GM23338 (cell line): Measurements from ENCODE around the gene MARK3. TPM values are rescaled to one million over a fixed set of nuclear protein-coding genes. Genes with fewer than 3 reads are reported as not detected.

Experiments
- ATAC-seq: fragments of 200-7000 bp; cut with Tn5 transposase; 3 replicates; pipeline ENCODE4 v1.9.1; 2020
- DNase-seq: peaks from one replicate; pipeline ENCODE4 v3.0.0-alpha.2; 2015; ENCODE audit warnings: low spot score
- H2AFZ ChIP-seq: fragments of 200-600 bp; sonication (generic); 2 replicates; pipeline ENCODE4 v1.8.0; 2016; ENCODE audit warnings: antibody characterized with exemption, mild to moderate bottlenecking, moderate library complexity
- H3F3A ChIP-seq: fragments of 200-600 bp; sonication (generic); replicated peaks from 2 replicates; pipeline ENCODE4 v1.8.0; 2017; ENCODE audit warnings: antibody characterized with exemption, mixed run types, low read depth
- H3K27ac ChIP-seq: fragments of 200-600 bp; sonication (generic); 2 replicates; pipeline ENCODE4 v1.6.1; 2016; ENCODE audit warnings: low read depth
- H3K27me3 ChIP-seq: fragments of 200-600 bp; sonication (generic); 2 replicates; pipeline ENCODE4 v1.8.0; 2016; ENCODE audit warnings: mild to moderate bottlenecking, mixed run types, moderate library complexity; ENCODE audit not compliant: insufficient read depth
- H3K36me3 ChIP-seq: fragments of 200-600 bp; sonication (generic); 2 replicates; pipeline ENCODE4 v1.8.0; 2016; ENCODE audit warnings: mild to moderate bottlenecking; ENCODE audit not compliant: insufficient read depth
- H3K4me1 ChIP-seq: fragments of 200-600 bp; sonication (generic); 2 replicates; pipeline ENCODE4 v1.8.0; 2016; ENCODE audit warnings: mild to moderate bottlenecking, moderate library complexity; ENCODE audit not compliant: insufficient read depth
- H3K4me2 ChIP-seq: fragments of 200-600 bp; sonication (generic); 2 replicates; pipeline ENCODE4 v1.7.1; 2017; ENCODE audit warnings: mixed run types
- H3K4me3 ChIP-seq: fragments of 200-600 bp; sonication (generic); 2 replicates; pipeline ENCODE4 v1.6.1; 2016; ENCODE audit warnings: mixed run types
- H3K79me2 ChIP-seq: fragments of 200-600 bp; sonication (generic); replicated peaks from 2 replicates; pipeline ENCODE4 v1.8.0; 2017; ENCODE audit warnings: mild to moderate bottlenecking; ENCODE audit not compliant: insufficient read depth
- H3K9me2 ChIP-seq: fragments of 200-600 bp; sonication (generic); 2 replicates; pipeline ENCODE4 v1.8.0; 2017; ENCODE audit not compliant: insufficient read depth
- H4K20me1 ChIP-seq: fragments of 200-600 bp; sonication (generic); replicated peaks from 2 replicates; pipeline ENCODE4 v1.8.0; 2017; ENCODE audit warnings: mild to moderate bottlenecking; ENCODE audit not compliant: insufficient read depth
- H3K27ac Mint-ChIP-seq: 2 replicates; pipeline ENCODE4 v1.8.0; 2020; ENCODE audit warnings: inconsistent platforms, mild to moderate bottlenecking, moderate library complexity, mixed read lengths
- H3K27me3 Mint-ChIP-seq: 3 replicates; pipeline ENCODE4 v1.8.0; 2022; ENCODE audit warnings: low read depth, mild to moderate bottlenecking, moderate library complexity, mixed read lengths, inconsistent platforms; ENCODE audit not compliant: insufficient read depth, poor library complexity
- H3K36me3 Mint-ChIP-seq: 3 replicates; pipeline ENCODE4 v1.8.0; 2021; ENCODE audit warnings: low read depth, mild to moderate bottlenecking, inconsistent platforms, moderate library complexity, mixed read lengths
- H3K4me1 Mint-ChIP-seq: 3 replicates; pipeline ENCODE4 v1.8.0; 2020; ENCODE audit warnings: mild to moderate bottlenecking, inconsistent platforms, mixed read lengths
- H3K4me3 Mint-ChIP-seq: 3 replicates; pipeline ENCODE4 v1.8.0; 2021; ENCODE audit warnings: moderate library complexity, mild to moderate bottlenecking, inconsistent platforms, mixed read lengths
- H3K9me3 Mint-ChIP-seq: 3 replicates; pipeline ENCODE4 v1.8.0; 2020; ENCODE audit warnings: moderate library complexity, mild to moderate bottlenecking, inconsistent platforms, mixed read lengths
- POLR2AphosphoS5 ChIP-seq: IDR thresholded peaks from 2 replicates; pipeline ENCODE4 v1.6.1; 2016; ENCODE audit warnings: antibody characterized with exemption, low read depth
- ZNF114 ChIP-seq: fragments of 250-450 bp; sonication (Bioruptor Pico); IDR thresholded peaks from 2 replicates; pipeline ENCODE4 v1.5.0; 2020; ENCODE audit warnings: mild to moderate bottlenecking, moderate library complexity
- polyA plus RNA-seq: library from polyadenylated mRNA; unstranded; fragments of >200 nt; fragmentation: Nextera tagmentation; extraction: Ambion mirVana; gene quantifications from 2 replicates; pipeline ENCODE4 v1.2.1, GENCODE V29; 2016
- total RNA-seq: library from RNA; depleted of rRNA; stranded (reverse); fragments of >200 nt; shearing (Covaris generic); gene quantifications from 2 replicates; pipeline ENCODE4 v1.2.3, GENCODE V29; 2014
- TF ChIP-seq, protein P1 (sequence below): fragments of 250-450 bp; sonication (Bioruptor Pico); IDR thresholded peaks from 2 replicates; pipeline ENCODE4 v1.5.0; 2020; ENCODE audit warnings: mild to moderate bottlenecking, moderate library complexity
- TF ChIP-seq, protein P2 (sequence below), 2 experiments: fragments of 200-600 bp in 1 of 2; sonication (generic) in 1 of 2; conservative IDR thresholded peaks; 2 replicates each; pipeline versions ENCODE4 v1.5.1 to v1.6.1; 2016 to 2017; ENCODE audit warnings: antibody characterized with exemption in 2 of 2, low read depth in 2 of 2, mild to moderate bottlenecking in 2 of 2, moderate library complexity in 1 of 2

MARK3 gene
- total and polyA plus RNA-seq, 2 experiments from 2014 or later = 45.9 to 69.7 TPM

GRCh38 chr14:103536693-103537092 lies 151.5 kb downstream of the MARK3 start:
- Histone ChIP-seq H3K4me1 (peaks cover under 1% of the 10 kb centered on the region; the same call in 1 of the 2 replicates), H3K4me3 (no peak overlapping the region), H2AFZ (no peak overlapping the region), H3K36me3 (no peaks in the 10 kb centered on the region), H3F3A (no peaks in the 10 kb centered on the region), H3K27me3 (no peaks in the 10 kb centered on the region; the same call in 1 of the 2 replicates), H3K27ac (no peak overlapping the region), H3K4me2 (no peak overlapping the region), H4K20me1 (no peaks in the 10 kb centered on the region; the same call in 1 of the 2 replicates), H3K79me2 (no peaks in the 10 kb centered on the region), H3K9me2 (no peaks in the 10 kb centered on the region)
- DNase-seq (no peak), ATAC-seq (no peak)
- no peaks in the 10 kb centered on the region for H3K36me3 Mint-ChIP-seq
- peaks cover 4% of the 10 kb centered on the region; the same call in 2 of the 3 replicates for H3K4me1 Mint-ChIP-seq
- peaks cover 10% of the 10 kb centered on the region for H3K27me3 Mint-ChIP-seq
- no peaks in the 10 kb centered on the region for H3K9me3 Mint-ChIP-seq
- no peak overlapping the region for H3K27ac Mint-ChIP-seq
- no peak overlapping the region for H3K4me3 Mint-ChIP-seq
- TF ChIP-seq, protein P1, sequence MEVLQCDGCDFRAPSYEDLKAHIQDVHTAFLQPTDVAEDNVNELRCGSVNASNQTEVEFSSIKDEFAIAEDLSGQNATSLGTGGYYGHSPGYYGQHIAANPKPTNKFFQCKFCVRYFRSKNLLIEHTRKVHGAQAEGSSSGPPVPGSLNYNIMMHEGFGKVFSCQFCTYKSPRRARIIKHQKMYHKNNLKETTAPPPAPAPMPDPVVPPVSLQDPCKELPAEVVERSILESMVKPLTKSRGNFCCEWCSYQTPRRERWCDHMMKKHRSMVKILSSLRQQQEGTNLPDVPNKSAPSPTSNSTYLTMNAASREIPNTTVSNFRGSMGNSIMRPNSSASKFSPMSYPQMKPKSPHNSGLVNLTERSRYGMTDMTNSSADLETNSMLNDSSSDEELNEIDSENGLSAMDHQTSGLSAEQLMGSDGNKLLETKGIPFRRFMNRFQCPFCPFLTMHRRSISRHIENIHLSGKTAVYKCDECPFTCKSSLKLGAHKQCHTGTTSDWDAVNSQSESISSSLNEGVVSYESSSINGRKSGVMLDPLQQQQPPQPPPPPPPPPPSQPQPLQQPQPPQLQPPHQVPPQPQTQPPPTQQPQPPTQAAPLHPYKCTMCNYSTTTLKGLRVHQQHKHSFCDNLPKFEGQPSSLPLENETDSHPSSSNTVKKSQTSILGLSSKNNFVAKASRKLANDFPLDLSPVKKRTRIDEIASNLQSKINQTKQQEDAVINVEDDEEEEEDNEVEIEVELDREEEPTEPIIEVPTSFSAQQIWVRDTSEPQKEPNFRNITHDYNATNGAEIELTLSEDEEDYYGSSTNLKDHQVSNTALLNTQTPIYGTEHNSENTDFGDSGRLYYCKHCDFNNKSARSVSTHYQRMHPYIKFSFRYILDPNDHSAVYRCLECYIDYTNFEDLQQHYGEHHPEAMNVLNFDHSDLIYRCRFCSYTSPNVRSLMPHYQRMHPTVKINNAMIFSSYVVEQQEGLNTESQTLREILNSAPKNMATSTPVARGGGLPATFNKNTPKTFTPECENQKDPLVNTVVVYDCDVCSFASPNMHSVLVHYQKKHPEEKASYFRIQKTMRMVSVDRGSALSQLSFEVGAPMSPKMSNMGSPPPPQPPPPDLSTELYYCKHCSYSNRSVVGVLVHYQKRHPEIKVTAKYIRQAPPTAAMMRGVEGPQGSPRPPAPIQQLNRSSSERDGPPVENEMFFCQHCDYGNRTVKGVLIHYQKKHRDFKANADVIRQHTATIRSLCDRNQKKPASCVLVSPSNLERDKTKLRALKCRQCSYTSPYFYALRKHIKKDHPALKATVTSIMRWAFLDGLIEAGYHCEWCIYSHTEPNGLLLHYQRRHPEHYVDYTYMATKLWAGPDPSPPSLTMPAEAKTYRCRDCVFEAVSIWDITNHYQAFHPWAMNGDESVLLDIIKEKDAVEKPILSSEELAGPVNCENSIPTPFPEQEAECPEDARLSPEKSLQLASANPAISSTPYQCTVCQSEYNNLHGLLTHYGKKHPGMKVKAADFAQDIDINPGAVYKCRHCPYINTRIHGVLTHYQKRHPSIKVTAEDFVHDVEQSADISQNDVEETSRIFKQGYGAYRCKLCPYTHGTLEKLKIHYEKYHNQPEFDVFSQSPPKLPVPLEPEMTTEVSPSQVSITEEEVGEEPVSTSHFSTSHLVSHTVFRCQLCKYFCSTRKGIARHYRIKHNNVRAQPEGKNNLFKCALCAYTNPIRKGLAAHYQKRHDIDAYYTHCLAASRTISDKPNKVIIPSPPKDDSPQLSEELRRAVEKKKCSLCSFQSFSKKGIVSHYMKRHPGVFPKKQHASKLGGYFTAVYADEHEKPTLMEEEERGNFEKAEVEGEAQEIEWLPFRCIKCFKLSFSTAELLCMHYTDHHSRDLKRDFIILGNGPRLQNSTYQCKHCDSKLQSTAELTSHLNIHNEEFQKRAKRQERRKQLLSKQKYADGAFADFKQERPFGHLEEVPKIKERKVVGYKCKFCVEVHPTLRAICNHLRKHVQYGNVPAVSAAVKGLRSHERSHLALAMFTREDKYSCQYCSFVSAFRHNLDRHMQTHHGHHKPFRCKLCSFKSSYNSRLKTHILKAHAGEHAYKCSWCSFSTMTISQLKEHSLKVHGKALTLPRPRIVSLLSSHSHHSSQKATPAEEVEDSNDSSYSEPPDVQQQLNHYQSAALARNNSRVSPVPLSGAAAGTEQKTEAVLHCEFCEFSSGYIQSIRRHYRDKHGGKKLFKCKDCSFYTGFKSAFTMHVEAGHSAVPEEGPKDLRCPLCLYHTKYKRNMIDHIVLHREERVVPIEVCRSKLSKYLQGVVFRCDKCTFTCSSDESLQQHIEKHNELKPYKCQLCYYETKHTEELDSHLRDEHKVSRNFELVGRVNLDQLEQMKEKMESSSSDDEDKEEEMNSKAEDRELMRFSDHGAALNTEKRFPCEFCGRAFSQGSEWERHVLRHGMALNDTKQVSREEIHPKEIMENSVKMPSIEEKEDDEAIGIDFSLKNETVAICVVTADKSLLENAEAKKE (CRISPR knock-in tag) = no peak
- TF ChIP-seq POLR2AphosphoS5 = no peak
- TF ChIP-seq ZNF114 (CRISPR knock-in tag) = no peak
- TF ChIP-seq, protein P2, sequence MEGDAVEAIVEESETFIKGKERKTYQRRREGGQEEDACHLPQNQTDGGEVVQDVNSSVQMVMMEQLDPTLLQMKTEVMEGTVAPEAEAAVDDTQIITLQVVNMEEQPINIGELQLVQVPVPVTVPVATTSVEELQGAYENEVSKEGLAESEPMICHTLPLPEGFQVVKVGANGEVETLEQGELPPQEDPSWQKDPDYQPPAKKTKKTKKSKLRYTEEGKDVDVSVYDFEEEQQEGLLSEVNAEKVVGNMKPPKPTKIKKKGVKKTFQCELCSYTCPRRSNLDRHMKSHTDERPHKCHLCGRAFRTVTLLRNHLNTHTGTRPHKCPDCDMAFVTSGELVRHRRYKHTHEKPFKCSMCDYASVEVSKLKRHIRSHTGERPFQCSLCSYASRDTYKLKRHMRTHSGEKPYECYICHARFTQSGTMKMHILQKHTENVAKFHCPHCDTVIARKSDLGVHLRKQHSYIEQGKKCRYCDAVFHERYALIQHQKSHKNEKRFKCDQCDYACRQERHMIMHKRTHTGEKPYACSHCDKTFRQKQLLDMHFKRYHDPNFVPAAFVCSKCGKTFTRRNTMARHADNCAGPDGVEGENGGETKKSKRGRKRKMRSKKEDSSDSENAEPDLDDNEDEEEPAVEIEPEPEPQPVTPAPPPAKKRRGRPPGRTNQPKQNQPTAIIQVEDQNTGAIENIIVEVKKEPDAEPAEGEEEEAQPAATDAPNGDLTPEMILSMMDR (conservative IDR thresholded peaks at IDR 0.05; ENCODE audit: low read depth in 2 of 2) = no peak
